ENCODE measurements around the gene CABLES1. TPM values are rescaled to one million over a fixed set of nuclear protein-coding genes. Genes with fewer than 3 reads are reported as not detected.
"Not testable (repeated sequence)": the region's sequence is repeated elsewhere in the genome, so short reads cannot be mapped to it uniquely, and the experiment has no call there.

The CABLES1 gene
- total RNA-seq, 1 experiment from 2014 or later = 29.5 TPM

DNA sequence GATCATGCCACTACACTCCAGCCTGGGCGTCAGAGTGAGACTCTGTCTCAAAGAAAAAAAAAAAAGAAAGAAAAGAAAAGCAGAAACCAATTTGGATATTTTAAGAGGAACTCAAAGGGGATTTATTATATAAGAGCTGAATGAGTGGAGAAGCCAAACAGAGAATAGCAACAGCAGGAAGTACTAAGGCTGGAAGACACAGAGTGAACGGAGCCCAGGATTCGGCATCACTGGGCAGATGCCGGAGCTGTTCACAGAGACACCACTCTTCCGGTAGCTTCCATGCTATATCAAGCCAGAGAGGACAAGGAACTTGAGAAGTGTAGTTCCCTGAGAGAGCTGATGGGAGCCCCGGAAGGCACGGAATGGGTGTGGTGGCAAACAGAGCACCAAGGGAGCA lies 47.0 kb upstream of the CABLES1 start:
- Histone ChIP-seq H3K36me3 (ENCODE audit: control insufficient read depth, insufficient read depth, low read length) (no peaks in the 10 kb centered on the region), H3K27me3 (replicated peaks; ENCODE audit: control insufficient read depth, insufficient read depth, low read length) (no peaks in the 10 kb centered on the region), H3K4me1 (no peaks in the 10 kb centered on the region), H3K4me3 (ENCODE audit: low read depth, low read length) (no peak overlapping the region), H3K9me3 (no peaks in the 10 kb centered on the region)
- no peaks in the 10 kb centered on the region for H3K9me3 Mint-ChIP-seq (ENCODE audit: unreplicated experiment)
- H3K4me1 Mint-ChIP-seq (ENCODE audit: low read depth, unreplicated experiment) = peaks cover 15% of the 10 kb centered on the region
- no peak for TF ChIP-seq CTCF (IDR thresholded peaks at IDR 0.05; ENCODE audit: insufficient read depth in 1 of 2, low read depth in 1 of 2, low read length in 1 of 2, severe bottlenecking in 1 of 2, unreplicated experiment in 1 of 2)
- CTCF ChIA-PET = no interaction called here
- no peak for DNase-seq
- POLR2A ChIA-PET = no interaction called here
- intact Hi-C loops (cut with micrococcal nuclease; ENCODE audit: unreplicated experiment) = no loop called here
- no peaks in the 10 kb centered on the region for H3K27me3 Mint-ChIP-seq (ENCODE audit: insufficient read depth, unreplicated experiment)
- H3K27ac Mint-ChIP-seq (ENCODE audit: unreplicated experiment) = no peak overlapping the region
- no peaks in the 10 kb centered on the region for H3K36me3 Mint-ChIP-seq (ENCODE audit: insufficient read depth, unreplicated experiment)
- BruUV-seq (replicated peaks) = no TSS peak
- no peak overlapping the region for H3K4me3 Mint-ChIP-seq (ENCODE audit: unreplicated experiment)

DNA sequence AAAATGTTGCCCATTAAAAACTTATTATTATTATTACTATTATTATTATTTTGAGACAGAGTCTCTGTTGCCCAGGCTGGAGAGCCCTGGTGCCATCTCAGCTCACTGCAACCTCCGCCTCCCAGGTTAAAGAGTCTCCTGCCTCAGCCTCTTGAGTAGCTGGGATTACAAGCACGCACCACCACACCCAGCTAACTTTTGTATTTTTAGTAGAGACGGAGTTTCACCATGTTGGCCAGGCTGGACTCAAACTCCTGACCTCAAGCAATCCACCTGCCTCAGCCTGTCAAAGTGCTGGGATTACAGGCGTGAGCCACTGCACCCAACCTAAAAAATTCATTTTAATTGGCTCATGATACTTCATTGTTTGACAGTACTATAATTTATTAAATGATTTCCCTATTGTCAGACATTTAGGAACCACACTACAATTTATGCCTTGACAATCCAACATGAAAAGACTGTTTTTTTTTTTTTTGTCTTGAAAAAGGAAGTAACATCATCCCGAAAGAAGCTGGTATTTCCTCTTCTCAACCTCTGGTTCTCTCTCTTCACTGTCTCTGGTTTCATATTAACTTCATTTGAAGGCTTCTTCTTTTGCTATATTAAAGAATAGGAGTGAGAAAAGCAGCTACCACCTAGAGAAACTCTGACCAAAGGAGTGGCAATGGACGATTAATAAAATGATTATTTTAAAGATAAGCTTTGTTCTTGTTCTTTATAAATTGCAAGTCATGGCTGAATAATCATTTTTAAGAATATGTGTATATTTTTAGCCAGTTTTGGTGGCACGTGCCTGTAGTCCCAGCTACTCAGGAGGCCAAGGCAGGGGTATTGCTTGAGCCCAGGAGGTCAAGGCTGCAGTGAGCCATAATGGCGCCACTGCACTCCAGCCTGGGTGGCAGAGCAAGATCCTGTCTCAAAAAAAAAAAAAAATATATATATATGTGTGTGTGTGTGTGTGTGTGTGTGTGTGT lies 44.0 kb upstream of the CABLES1 start:
- H3K27me3 ChIP-seq (replicated peaks; ENCODE audit: control insufficient read depth, insufficient read depth, low read length); H3K9me3 ChIP-seq; H3K4me1 ChIP-seq; H3K36me3 ChIP-seq (ENCODE audit: control insufficient read depth, insufficient read depth, low read length); BruUV-seq (replicated peaks); DNase-seq; H3K27me3 Mint-ChIP-seq (ENCODE audit: insufficient read depth, unreplicated experiment); H3K9me3 Mint-ChIP-seq (ENCODE audit: unreplicated experiment); intact Hi-C loops (cut with micrococcal nuclease; ENCODE audit: unreplicated experiment); H3K4me3 Mint-ChIP-seq (ENCODE audit: unreplicated experiment); H3K4me3 ChIP-seq (ENCODE audit: low read depth, low read length); H3K27ac Mint-ChIP-seq (ENCODE audit: unreplicated experiment); CTCF ChIA-PET; H3K36me3 Mint-ChIP-seq (ENCODE audit: insufficient read depth, unreplicated experiment): not testable (repeated sequence)
- peaks cover 21% of the 10 kb centered on the region for H3K4me1 Mint-ChIP-seq (ENCODE audit: low read depth, unreplicated experiment)
- POLR2A ChIA-PET = interaction anchor here (0.6 kb wide), 1 partner anchor 380 kb away, joined by 3 read pairs; no protein-coding TSS in a partner anchor

- Mint-ChIP-seq H3K4me1 (ENCODE audit: low read depth, unreplicated experiment) (peaks cover 21% of the 10 kb centered on the region), H3K27me3 (ENCODE audit: insufficient read depth, unreplicated experiment) (no peaks in the 10 kb centered on the region), H3K36me3 (ENCODE audit: insufficient read depth, unreplicated experiment) (peaks cover 8% of the 10 kb centered on the region), H3K9me3 (ENCODE audit: unreplicated experiment) (no peaks in the 10 kb centered on the region), H3K4me3 (ENCODE audit: unreplicated experiment) (no peak overlapping the region), H3K27ac (ENCODE audit: unreplicated experiment) (no peak overlapping the region)
- peaks cover 3% of the 10 kb centered on the region for H3K4me1 ChIP-seq
- POLR2A ChIA-PET = no interaction called here
- no peaks in the 10 kb centered on the region for H3K36me3 ChIP-seq (ENCODE audit: control insufficient read depth, insufficient read depth, low read length)
- H3K27me3 ChIP-seq (replicated peaks; ENCODE audit: control insufficient read depth, insufficient read depth, low read length) = no peaks in the 10 kb centered on the region
- no peak for TF ChIP-seq CTCF (IDR thresholded peaks at IDR 0.05; ENCODE audit: insufficient read depth in 1 of 2, low read depth in 1 of 2, low read length in 1 of 2, severe bottlenecking in 1 of 2, unreplicated experiment in 1 of 2)
- intact Hi-C loops (cut with micrococcal nuclease; ENCODE audit: unreplicated experiment) = no loop called here
- no peak overlapping the region for H3K4me3 ChIP-seq (ENCODE audit: low read depth, low read length)
- no TSS peak for BruUV-seq (replicated peaks)
- no peak for DNase-seq
- no peaks in the 10 kb centered on the region for H3K9me3 ChIP-seq
- CTCF ChIA-PET = no interaction called here
Observed at GRCh38 chr18:23092121-23092520, 43.2 kb upstream of the CABLES1 start.

DNA sequence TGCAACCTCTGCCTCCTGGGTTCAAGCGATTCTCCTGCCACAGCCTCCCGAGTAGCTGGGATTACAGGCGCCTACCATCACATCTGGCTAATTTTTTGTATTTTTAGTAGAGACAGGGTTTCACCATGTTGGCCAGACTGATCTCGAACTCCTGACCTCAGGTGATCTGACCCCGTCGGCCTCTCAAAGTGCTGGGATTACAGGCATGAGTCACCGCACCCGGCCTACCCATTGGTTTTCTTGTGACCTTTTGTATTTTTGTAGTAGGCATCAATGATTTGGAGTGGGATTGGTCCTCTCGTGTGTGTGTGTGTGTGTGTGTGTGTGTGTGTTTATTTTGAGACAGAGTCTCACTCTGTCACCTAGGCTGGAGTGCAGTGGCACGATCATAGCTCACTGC lies 42.2 kb upstream of the CABLES1 start:
- not testable (repeated sequence) for H3K9me3 Mint-ChIP-seq (ENCODE audit: unreplicated experiment); DNase-seq

More for the DNA sequence above, 42.2 kb upstream of the CABLES1 start:
- CTCF ChIA-PET; intact Hi-C loops (cut with micrococcal nuclease; ENCODE audit: unreplicated experiment); H3K4me1 ChIP-seq; POLR2A ChIA-PET; H3K36me3 Mint-ChIP-seq (ENCODE audit: insufficient read depth, unreplicated experiment); H3K4me3 ChIP-seq (ENCODE audit: low read depth, low read length); H3K9me3 ChIP-seq; H3K4me3 Mint-ChIP-seq (ENCODE audit: unreplicated experiment); BruUV-seq (replicated peaks); H3K27me3 Mint-ChIP-seq (ENCODE audit: insufficient read depth, unreplicated experiment); H3K27ac Mint-ChIP-seq (ENCODE audit: unreplicated experiment); H3K27me3 ChIP-seq (replicated peaks; ENCODE audit: control insufficient read depth, insufficient read depth, low read length); H3K36me3 ChIP-seq (ENCODE audit: control insufficient read depth, insufficient read depth, low read length): not testable (repeated sequence)
- H3K4me1 Mint-ChIP-seq (ENCODE audit: low read depth, unreplicated experiment) = peaks cover 21% of the 10 kb centered on the region
